GM18520 (cell line): ENCODE results near the gene AURKA.
"Not testable (repeated sequence)": the region's sequence is repeated elsewhere in the genome, so short reads cannot be mapped to it uniquely, and the experiment has no call there.

Experiments
- ATAC-seq: cut with Tn5 transposase; IDR thresholded peaks from one replicate; pipeline ENCODE4 v1.9.1; 2021; ENCODE audit not compliant: unreplicated experiment

Gene AURKA

GRCh38 chr20:56422076-56422823 lies 30.2 kb upstream of the AURKA start:
- no peak for ATAC-seq

GRCh38 chr20:56420940-56421688 lies 29.1 kb upstream of the AURKA start:
- ATAC-seq: no peak

- no peak for ATAC-seq
Observed at GRCh38 chr20:56420028-56420427, 28.0 kb upstream of the AURKA start.

GRCh38 chr20:56418385-56418861 lies 26.4 kb upstream of the AURKA start:
- no peak for ATAC-seq

GRCh38 chr20:56417911-56418310 lies 25.9 kb upstream of the AURKA start:
- no peak for ATAC-seq

- ATAC-seq: no peak
Observed at GRCh38 chr20:56417402-56417801, 25.4 kb upstream of the AURKA start.

GRCh38 chr20:56414842-56415765 lies 23.1 kb upstream of the AURKA start:
- no peak for ATAC-seq

GRCh38 chr20:56412949-56413348 lies 20.9 kb upstream of the AURKA start:
- no peak for ATAC-seq

- no peak for ATAC-seq
Observed at GRCh38 chr20:56412473-56412790, 20.4 kb upstream of the AURKA start.

- ATAC-seq: no peak
Observed at GRCh38 chr20:56411759-56412472, 19.9 kb upstream of the AURKA start, which contains the start of gene CASS4. Gene CASS4, plus strand, starts transcription at chr20:56412260. Its CDS starts 199 bp downstream, at chr20:56412459.

- not testable (repeated sequence) for ATAC-seq
Observed at GRCh38 chr20:56411287-56411686, 19.3 kb upstream of the AURKA start.

GRCh38 chr20:56409956-56410355 lies 17.9 kb upstream of the AURKA start:
- ATAC-seq: no peak

- no peak for ATAC-seq
Observed at GRCh38 chr20:56409521-56409920, 17.5 kb upstream of the AURKA start.

- no peak for ATAC-seq
Observed at GRCh38 chr20:56406910-56407309, 14.9 kb upstream of the AURKA start.

- ATAC-seq: not testable (repeated sequence)
Observed at GRCh38 chr20:56405356-56405755, 13.3 kb upstream of the AURKA start.

- no peak for ATAC-seq
Observed at GRCh38 chr20:56403465-56403864, 11.4 kb upstream of the AURKA start.

- no peak for ATAC-seq
Observed at GRCh38 chr20:56400001-56400640, 8.1 kb upstream of the AURKA start.

GRCh38 chr20:56395166-56395565 lies 3.2 kb upstream of the AURKA start:
- ATAC-seq: no peak

GRCh38 chr20:56393653-56394052 lies 1.6 kb upstream of the AURKA start:
- ATAC-seq: no peak

GRCh38 chr20:56392881-56393482 lies 967 bp upstream of the AURKA start:
- no peak for ATAC-seq
